Activated CD4-positive, alpha-beta T cell treated with anti-CD3 and anti-CD28 coated beads, Interleukin-2, Interleukin-4, amounts not matched to agents 100 ng/mL and 50 ng/mL, durations not matched to agents 16 hours and 8 hours (primary cell): ENCODE data around the gene ASRGL1.

ENCODE experiments used
- DNase-seq: peaks from one replicate; pipeline ENCODE4 v3.0.0-alpha.2; 2020; ENCODE audit warnings: low spot score

Gene ASRGL1

DNA sequence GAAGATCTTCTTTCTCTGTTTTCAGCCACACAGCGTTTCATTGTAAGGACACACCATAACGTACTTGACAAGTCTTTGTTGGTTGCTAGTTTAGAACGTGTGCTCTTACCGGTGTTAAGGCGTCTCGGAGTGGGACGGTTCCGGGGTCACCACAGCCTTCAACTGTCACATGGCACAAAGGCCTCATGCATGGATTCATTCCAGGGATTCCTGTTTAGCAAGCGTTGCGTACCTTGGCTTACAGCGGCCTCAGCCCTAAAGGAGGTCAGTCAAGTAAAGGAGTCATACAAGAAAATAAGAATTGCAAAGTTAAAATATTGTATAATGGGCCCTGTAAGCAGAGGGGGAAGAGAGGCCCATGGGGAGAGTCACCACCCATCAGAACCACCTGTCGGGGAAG lies 79.3 kb downstream of the ASRGL1 start:
- no peak for DNase-seq

DNA sequence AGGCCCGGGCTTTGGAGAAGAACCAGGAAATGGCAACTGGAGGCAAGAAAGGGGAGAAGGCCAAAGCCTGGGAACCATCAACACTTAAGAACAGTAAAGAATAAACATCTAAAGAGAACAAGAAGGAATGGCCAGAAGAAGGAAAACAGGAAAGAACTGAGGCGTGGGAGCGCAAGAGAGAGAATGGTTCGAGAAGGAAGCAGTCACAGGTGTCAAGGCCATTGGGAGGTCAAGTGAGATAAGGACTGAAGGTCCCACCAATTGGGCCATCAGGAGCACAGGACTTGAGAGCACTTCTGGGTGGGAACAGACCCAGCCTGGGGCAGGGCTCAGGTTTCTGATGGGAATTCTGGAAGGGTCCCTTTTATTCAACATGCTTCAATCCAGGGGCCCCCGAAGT lies 80.9 kb downstream of the ASRGL1 start:
- DNase-seq: no peak

DNA sequence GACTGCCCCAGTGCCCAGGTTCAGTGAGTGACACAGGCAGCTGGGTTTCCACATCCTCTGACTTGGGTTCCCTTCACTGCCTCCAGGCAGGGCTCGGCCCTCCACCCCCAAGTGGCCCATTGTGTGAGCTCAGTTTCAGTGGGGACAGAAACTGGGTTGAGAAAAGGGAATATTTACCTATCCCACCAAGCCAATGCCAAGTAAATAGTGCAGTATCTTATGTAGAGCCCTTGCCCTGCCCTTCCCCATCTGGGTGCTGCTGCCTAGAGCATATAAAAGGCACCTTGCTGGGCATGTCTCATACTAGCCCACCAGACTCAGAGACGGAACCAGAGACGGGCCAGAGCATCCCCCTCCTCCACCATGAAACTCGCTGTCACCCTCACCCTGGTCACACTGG lies 81.5 kb downstream of the ASRGL1 start, which contains the start of gene SCGB1A1:
Gene SCGB1A1, plus strand, starts transcription at position 301 of the 400 bp plus-strand sequence. Its CDS starts 63 bp downstream, at position 364.
- DNase-seq: no peak

DNA sequence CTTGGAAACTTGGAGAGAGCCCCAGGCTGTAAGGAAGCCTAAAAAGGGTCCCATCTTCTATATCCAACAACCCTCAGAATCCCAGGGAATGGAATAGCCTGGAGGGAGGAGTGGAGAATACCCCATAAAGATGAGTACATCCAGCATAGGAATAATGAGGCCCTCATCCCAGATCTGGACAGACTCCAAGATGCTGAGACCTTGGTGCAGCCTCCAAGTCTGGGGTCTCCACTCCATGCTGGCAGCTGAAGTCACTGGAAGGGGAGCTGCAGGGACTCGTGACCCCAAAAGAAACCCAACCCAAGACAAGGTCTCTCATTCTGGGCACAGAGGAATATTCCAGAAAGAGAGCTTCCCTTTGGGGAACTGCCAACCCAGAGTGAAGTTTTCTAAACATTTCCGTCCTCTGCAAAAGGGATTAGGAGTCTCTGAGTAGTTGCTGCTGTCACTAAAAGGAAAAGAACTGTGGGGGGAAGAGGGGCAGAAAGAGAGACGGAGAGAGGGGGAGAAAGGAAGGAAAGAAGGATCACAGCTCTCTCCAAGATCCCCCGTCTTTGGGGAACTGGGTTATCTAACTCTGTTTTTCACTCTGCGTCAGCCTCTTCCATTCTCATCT lies 82.2 kb downstream of the ASRGL1 start:
- no peak for DNase-seq

DNA sequence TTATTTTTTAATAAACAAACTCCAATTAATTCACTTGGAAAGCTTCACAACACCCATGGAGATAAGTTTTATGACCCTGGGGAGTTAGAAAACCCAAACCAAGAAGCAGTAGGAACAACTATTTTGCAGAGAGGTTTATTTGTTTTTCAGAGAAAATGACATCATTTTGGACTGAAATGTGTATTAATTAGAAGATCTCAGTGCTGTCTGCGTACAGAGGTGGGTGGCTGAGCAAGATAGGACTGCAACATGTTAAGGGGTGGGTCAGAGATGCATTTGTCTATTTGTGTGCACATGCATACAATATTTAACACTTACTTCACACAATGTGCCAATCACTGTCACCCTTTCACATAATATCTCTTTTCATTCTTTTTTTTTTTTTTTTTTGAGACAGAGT lies 82.7 kb downstream of the ASRGL1 start:
- no peak for DNase-seq

DNA sequence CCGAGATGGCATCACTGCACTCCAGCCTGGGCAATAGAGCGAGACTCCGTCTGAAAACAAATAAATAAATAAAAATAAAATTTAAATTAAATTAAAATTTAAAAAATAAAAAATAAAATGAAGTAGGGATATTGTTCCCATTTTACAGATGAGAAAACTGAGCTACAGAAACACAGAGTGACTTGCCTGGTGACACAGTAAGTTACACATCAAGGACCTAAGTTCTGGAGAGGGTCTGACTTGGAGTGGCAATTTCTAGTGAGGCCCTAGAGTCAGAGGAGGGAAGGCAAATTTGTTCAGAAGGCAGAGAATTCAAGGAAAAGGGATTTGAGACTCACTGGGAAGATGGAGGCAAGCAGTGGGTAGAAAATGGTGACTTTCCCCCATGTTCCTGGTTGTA lies 83.6 kb downstream of the ASRGL1 start:
- no peak for DNase-seq

DNA sequence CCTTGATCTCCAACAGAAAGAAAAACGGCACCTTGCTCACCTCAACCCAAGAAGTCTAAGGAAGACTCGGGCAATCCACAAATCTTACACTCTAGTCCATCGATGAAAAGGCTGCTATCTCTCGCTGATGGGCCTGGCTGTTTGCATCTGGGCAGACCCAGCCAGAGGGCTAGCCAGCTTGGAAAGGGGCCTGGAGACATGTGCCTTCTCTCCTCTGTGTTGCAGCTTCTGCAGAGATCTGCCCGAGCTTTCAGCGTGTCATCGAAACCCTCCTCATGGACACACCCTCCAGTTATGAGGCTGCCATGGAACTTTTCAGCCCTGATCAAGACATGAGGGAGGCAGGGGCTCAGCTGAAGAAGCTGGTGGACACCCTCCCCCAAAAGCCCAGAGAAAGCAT lies 84.7 kb downstream of the ASRGL1 start:
- no peak for DNase-seq

DNA sequence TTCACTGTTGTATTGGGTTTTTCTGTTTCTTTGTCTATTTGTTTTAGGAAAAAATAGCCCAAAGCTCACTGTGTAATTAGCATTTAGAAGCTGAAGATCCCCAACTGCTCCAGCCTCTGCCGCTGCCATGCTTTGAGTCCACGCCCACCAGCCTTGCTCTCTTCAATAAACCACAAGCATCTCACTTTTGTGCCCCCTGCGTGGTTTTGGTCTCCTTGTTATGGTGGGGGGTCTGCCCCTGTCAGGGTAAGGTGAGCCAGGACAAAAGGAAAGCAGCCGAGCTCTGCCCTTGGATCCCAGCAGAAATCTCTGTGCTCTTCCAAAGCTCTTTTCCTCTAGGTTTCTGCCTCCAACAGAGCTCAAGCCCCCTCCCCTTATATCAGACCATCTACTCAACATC lies 85.8 kb downstream of the ASRGL1 start:
- DNase-seq: no peak

DNA sequence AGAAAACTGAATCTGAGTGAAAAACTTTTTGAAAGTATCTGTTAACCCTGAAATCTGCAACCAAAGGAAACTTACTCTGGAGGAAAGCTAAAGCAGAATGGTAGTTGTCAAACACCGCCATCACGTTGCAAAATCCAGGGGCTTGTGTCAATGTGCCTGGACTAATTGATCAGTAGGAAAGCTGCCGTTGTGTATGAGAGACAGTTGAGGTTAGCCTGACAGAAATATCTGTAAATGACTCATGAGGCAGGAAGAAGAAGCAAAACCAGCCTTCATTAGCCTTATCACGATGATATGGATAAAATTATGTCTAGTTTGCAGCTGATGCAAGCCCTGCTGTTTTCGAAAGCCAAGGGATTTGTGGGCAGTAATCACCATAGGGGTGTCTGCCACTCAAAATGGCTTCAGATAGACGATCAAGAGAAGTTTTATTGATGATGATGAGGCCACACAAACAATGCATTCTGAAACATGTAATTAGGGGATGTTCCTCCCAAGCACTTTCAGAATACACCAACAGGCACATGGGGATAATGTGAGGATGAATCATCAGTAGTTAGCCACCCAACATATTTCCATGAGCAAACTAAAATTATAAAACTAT lies 90.5 kb downstream of the ASRGL1 start:
- DNase-seq: peak; percentile 85

DNA sequence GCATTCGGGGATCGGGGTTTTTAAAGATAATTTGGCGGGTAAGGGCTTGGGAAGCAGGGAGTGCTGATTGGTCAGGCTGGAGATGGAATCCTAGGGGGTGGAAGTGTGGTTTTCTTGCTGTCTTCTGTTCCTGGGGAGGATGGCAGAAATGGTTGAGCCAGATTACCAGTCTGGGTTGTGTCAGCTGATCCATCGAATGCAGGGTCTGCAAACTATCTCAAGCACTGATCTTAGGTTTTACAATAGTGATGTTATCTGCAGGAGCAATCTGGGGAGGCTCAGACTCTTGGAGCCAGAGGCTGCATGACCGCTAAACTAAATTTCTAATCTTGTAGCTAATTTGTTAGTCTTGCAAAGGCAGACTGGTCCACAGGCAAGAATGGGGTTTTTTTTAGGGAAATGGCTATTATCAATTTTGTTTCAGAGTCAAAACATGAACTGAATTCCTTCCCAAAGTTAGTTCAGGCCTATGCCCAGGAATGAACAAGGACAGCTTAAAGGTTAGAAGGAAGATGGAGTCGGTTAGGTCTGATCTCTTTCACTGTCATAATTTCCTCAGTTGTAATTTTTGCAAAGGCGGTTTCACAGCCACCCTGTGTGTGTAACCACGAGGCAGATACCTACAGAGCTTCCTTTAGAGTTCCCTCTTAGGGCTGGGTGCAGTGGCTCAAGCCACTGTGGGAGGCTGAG lies 91.8 kb downstream of the ASRGL1 start:
- no peak for DNase-seq

DNA sequence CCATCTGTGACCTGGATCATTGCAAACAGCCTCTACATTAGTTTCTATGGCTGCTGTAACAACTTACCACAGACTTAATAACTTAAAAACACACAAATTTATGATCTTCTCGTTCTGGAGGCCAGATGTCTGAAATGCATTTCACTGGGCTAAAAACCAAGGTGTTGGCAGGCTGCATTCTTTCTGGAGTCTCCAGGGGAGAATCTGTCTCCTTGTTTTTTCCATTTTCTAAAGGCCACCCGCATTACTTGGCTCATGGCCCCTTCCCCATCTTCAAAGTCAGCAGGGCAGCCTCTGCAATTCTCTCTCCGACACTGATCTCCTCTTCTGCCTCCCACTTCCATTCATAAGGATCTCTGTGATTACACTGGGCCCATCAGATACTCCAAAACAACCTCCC lies 93.2 kb downstream of the ASRGL1 start:
- no peak for DNase-seq

DNA sequence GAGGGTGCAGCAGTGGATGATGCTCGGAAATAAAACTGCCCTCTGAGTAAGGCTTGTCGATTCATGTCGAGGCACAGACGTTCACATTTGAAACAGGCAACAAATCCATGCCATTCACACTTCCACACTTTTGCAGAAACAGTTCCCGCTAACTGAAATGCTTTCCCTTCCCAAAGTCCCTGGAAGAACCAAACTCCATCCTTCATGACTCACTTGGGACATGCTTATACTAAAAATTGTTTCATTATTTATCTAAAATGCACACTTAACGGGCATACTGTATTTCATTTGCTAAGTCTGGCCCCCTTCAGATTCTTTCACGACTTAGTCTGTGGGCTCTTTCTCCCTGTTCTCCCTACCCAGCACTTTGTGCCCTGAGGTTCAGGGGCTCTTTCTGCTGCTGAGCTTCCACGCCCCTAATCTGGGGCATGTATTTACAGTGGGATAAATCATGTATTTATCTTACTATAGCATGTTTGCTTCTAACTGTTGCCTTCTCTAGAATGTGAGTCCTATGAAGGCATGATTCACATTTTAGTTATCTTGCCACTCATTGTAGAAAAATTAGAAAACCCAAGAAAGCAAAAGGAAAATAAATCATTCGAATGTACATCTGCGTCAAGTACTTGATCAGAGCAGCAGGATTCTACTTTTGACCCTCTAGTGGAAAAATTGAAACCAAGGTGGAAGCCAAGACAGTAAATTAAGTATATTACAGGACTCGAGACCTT lies 94.1 kb downstream of the ASRGL1 start:
- no peak for DNase-seq

DNA sequence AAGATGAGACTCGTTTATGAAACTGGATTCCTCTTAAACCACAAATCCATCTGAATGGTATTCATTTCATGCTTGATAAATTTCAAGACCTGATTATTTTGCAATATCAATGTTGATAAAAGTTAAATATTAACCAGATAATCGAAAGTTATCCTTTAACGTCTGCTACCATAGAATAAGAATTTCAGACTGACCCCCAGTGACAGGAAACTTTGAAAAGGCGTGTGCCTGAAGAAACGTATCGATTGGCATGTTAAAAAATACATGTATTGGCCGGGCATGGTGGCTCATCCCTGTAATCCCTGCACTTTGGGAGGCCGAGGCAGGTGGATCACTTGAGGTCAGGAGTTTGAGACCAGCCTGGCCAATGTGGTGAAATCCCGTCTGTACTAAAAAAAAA lies 95.4 kb downstream of the ASRGL1 start:
- DNase-seq: no peak

DNA sequence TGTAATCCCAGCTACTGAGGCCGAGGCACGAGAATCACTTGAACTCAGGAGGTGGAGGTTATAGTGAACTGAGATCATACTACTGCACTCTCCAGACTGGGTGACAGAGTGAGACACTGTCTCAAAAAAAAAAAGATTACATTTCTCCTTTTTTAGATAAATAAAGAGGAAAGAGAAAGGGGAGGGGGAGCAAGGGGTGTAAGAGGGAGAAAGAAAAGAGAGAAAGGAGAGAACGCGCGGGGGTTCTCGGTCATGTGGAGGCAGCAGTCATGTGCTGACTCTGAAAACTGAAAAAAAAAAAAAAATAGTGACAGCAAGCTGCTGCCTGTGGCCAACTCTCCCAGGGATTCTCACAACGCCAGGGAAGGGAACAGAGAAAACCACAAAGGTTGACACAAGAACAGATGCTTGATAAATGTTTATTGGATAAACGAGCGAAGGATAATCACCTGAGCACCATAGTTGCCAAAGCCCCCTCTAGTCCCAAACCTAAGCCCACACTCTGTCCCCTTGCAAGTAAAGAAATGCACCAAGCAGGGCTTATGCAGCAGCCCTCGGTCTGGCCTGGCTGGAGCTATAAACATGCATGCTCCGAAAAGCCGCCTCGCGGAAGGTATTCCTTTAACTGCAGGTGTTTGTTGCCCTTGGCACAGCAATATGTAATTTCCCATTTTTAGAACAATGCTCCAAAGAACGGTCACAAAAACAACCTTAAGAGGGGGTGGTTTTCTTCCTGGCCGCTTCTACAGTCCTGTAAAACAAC lies 96.1 kb downstream of the ASRGL1 start:
- DNase-seq: no peak

DNA sequence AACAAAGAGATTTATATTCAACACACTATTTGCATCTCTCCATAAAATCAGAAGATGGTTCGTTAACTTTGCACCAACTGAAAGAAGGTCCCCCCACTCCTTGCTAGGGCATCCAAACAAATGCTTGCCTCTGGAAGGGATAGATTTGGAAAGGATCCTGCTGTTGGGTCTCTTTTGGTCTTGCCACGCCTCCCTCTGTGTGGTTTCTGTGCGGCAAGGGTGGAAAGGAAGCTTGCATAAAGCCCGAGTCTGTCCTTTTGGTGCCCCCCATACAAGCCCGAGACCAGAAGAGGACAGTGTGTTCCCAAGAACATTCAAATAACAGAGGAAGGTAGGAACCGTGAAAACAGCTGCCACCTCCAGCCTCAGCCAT lies 96.6 kb downstream of the ASRGL1 start:
- no peak for DNase-seq

DNA sequence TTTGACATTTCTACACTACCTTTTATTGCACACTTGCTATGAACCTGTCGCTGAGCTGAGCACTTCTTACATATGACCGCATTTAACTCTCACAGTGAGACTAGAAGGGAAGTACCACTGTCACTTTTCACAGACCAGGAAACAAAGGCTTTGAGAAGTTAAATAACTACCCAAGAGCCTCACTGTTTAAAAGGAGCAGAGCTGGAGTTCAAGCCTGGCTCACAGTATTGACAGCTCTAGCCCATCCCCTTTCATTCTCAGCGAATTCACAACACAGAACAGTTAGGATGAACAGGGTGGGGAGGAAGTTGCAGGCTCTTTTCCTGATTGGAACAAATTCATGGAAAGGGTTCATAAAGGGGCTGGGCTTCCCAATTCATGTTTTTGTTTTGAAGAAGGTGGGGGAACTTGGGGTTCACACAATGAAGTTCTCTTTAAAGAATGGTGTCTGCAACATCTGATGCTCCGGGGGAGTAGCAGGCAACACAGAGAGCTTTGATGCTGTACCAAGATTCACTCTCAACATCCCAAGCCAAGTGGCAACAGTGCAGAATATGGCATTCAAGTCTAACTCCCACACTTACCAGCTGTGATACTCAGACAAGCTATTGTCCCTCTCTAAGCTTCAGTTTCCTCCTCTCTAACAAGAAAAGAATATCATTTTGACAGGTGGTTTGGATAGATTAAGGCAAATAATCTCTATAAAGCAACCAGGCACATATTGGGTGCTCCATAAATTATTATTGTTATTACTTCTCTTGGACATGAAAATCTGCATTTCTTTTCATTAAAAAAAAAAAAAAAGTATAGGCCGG lies 98.8 kb downstream of the ASRGL1 start:
- DNase-seq: no peak

DNA sequence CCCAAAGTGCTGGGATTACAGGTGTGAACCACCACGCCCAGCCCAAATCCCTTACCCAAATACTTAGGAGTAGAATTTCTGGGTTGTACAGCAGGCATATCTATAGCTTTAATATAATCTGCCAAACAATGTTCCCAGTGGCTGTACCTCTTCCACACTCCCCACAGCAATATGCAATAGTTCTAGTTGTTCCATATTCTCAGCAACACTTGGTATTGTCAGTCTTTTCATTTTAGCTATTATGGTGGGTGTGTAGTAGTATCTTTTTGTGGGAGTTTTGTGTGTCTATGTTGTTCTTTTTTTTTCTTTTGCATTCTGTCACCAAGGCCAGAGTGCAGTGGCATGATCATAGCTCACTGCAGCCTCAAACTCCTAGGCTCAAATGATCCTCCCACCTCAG lies 100.4 kb downstream of the ASRGL1 start:
- no peak for DNase-seq

DNA sequence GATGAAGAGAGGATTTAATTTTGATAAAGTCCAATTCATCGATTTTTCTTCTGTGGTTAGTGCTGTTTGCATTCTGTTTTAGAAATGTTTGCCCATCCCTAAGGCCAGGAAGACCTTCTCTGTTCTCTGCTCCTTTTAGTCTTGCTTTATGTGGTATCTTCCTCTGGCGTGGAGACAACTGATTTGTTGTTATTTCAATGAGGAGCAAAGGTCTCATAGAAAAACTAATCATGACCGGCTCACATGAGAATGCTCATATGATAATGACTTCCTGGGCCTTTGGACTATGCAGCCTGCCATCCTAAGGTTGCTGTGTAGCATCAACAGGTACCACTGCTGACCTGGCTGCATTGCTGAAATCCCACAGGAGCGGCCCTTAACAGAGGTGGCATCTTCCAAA lies 101.4 kb downstream of the ASRGL1 start:
- DNase-seq: no peak

DNA sequence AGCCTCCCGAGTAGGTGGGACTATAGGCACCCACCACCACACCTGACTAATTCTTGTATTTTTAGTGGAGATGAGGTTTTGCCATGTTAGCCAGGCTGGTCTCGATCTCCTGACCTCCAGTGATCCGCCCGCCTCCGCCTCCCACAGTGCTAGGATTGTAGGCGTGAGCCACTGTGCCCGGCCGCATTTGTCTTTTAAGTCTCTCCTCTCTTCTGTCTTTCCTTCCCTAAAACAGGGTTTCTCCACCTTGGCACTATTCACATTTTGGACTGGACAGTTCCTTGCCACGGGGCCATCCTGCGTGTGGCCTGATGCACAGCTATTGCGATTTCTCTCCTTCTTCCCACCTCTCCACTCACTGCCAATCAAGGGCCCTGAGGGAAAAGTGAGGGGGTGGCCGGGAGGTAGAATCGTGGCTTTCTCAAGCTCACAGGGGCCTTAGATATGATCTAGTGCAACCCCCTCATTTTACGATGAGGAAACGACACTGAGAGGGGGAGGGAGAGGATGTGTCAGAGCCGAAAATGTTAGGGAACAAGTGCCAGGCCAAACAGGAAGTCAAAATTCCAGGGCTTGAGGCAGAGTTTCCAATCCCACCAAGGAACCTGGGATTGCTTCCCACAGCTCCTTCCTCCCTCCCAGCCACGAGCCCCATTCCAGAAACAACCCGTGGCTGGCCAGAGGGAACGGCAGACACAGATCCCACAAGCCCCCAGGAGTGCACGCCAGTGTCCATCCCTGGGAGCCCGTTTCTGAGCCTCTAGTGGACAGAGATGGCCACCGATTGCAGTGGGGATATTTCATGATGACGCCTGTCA lies 102.7 kb downstream of the ASRGL1 start:
- no peak for DNase-seq
